Esophagus squamous epithelium (tissue), 5 donors: Measurements from ENCODE around the gene RBM34. TPM values are rescaled to one million over a fixed set of nuclear protein-coding genes. Genes with fewer than 3 reads are reported as not detected.
A peak's percentile ranks its signal among the peaks of the same experiment; 100 is the strongest.

ENCODE experiments used
- DNase-seq: peaks from one replicate; lab custom pipeline; 2025; lab: John Stamatoyannopoulos, UW
- H3K27ac ChIP-seq, 4 donors: fragments of 200-600 bp; sonication (generic); one replicate each; pipeline ENCODE4 v1.5.1; 2016 to 2019; ENCODE audit warnings: mild to moderate bottlenecking in 1 of 4
- H3K27me3 ChIP-seq, 4 donors: fragments of 200-600 bp; sonication (generic); 1 replicate in 3 of 4; 2 replicates in 1 of 4; pipeline versions ENCODE4 v1.5.1 to v1.6.0; 2017 to 2021; ENCODE audit warnings: antibody characterized with exemption in 1 of 4
- H3K36me3 ChIP-seq, 3 donors: fragments of 200-600 bp; sonication (generic); one replicate each; pipeline ENCODE4 v1.5.1; 2016 to 2019
- H3K4me1 ChIP-seq, 3 donors: fragments of 200-600 bp; sonication (generic); one replicate each; pipeline ENCODE4 v1.5.1; 2017 to 2019
- H3K4me3 ChIP-seq, 4 donors: fragments of 200-600 bp; sonication (generic); 1 replicate in 3 of 4; 2 replicates in 1 of 4; pipeline ENCODE4 v1.5.1; 2016 to 2019; ENCODE audit warnings: mild to moderate bottlenecking in 2 of 4, moderate library complexity in 1 of 4
- H3K9me3 ChIP-seq, 3 donors: fragments of 200-600 bp; sonication (generic); one replicate each; pipeline ENCODE4 v1.5.1; 2016 to 2019
- CTCF ChIP-seq, 6 experiments: fragments of 450-650 bp in 4 of 6; fragments of 200-600 bp in 2 of 6; sonication (generic) in 2 of 6; IDR thresholded peaks; one replicate each; pipeline ENCODE4 v1.5.1; 2016 to 2019; ENCODE audit warnings: antibody characterized with exemption in 6 of 6, mild to moderate bottlenecking in 4 of 6, moderate library complexity in 4 of 6
- POLR2A ChIP-seq, 4 donors: fragments of 450-650 bp; IDR thresholded peaks; one replicate each; pipeline ENCODE4 v1.6.1; 2017; ENCODE audit warnings: antibody characterized with exemption in 4 of 4, mild to moderate bottlenecking in 4 of 4, moderate library complexity in 3 of 4
- WGBS, 2 donors: methylation state at CpG; one replicate each; pipeline ENCODE4 v1.1.5; 2018; 5-methylcytosine and 5-hydroxymethylcytosine counted together
- intact Hi-C: fragments of 100-400 bp; cut with DNase I; formaldehyde crosslinking; loops from one replicate; pipeline ENCODE4 v1.15.0; 2022
- total RNA-seq, 4 donors: library from RNA; depleted of rRNA; stranded (reverse); fragments of >200 nt; gene quantifications; one replicate each; pipeline ENCODE4 v1.1.0, GENCODE V29; 2016
- donor health status: DM: yes; HTN: yes; CAD: no.

RBM34 gene, protein sequence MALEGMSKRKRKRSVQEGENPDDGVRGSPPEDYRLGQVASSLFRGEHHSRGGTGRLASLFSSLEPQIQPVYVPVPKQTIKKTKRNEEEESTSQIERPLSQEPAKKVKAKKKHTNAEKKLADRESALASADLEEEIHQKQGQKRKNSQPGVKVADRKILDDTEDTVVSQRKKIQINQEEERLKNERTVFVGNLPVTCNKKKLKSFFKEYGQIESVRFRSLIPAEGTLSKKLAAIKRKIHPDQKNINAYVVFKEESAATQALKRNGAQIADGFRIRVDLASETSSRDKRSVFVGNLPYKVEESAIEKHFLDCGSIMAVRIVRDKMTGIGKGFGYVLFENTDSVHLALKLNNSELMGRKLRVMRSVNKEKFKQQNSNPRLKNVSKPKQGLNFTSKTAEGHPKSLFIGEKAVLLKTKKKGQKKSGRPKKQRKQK
- total RNA-seq, result 10 to 100 TPM; 38.8 to 54.2 (median 40.5) TPM

DNA sequence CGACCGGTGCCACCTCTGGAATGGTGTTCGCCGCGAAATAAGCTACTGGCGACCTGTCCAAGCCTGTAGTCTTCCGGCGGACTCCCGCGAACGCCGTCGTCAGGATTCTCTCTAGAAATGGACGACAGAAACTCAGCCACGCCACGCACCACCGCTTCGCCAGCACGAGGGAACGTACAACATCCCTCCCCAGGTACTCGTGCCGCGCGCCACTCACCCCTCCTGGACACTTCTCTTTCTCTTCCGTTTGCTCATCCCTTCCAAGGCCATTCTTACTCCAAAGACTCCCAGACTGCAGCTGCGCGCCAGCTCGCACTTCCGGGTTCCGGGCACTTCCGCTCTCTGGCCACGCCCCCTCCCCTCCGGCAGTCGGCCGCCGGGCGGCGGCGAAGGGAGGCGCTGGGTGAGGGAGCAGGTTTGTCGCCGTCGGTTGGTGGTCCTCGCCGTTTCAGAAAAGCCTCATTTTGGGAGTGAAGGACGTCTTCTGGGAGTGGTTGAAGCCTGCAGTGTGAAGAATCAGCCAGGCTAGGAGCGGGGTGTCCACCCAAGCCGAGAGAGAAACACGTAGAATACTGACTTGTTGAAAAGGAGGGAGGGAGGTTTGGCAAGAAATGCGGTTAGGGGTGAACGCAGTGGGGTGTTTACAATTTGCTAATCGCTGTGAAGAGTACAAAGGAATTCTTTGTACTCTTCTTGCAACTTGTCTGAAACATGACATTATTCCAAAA lies at the start of gene RBM34:
TSS of gene RBM34 (minus strand) at position 294 of the 728 bp plus-strand sequence. CDS start at position 270, 24 bp downstream.
- TF ChIP-seq POLR2A (IDR thresholded peaks at IDR 0.05) (peak in 3 of 4 donors; percentile 95 to 99 (median 95)), CTCF (IDR thresholded peaks at IDR 0.05) (peak in 4 of 6 experiments; percentile 24 to 43 (median 34))
- peaks cover 8 to 51% (median 12%) of the 10 kb centered on the region in 3 donors for H3K4me1 ChIP-seq
- peak; percentile 46 for DNase-seq
- peak within 1 kb of the TSS; percentile 89 to 96 (median 92) for H3K27ac ChIP-seq
- intact Hi-C loops, result no loop called here
- H3K36me3 ChIP-seq, result peaks cover 0 to 34% (median 5%) of the 10 kb centered on the region in 3 donors
- H3K4me3 ChIP-seq, result peak within 1 kb of the TSS; percentile 69 to 93 (median 76)
- H3K9me3 ChIP-seq, result no peaks in the 10 kb centered on the region
- no peaks in the 10 kb centered on the region for H3K27me3 ChIP-seq
- 1% methylated on average over 36 to 40 of the region's 52 CpGs for WGBS, 2 donors

GRCh38 chr1:235207209-235207565 lies 46.1 kb upstream of the RBM34 start:
- no peak overlapping the region for H3K4me3 ChIP-seq
- WGBS, 2 donors, result 68 to 83% methylated on average over 2 of the region's 2 CpGs
- H3K9me3 ChIP-seq, result no peaks in the 10 kb centered on the region
- no peaks in the 10 kb centered on the region for H3K27me3 ChIP-seq
- intact Hi-C loops, result no loop called here
- H3K4me1 ChIP-seq, result no peaks in the 10 kb centered on the region
- H3K36me3 ChIP-seq, result peaks cover 0 to 71% (median 0%) of the 10 kb centered on the region in 3 donors
- no peak for DNase-seq
- no peak for TF ChIP-seq CTCF (IDR thresholded peaks at IDR 0.05)
- TF ChIP-seq POLR2A (IDR thresholded peaks at IDR 0.05), result no peak
- no peak overlapping the region for H3K27ac ChIP-seq

- no peak overlapping the region for H3K27ac ChIP-seq
- H3K36me3 ChIP-seq, result peaks cover 0 to 66% (median 0%) of the 10 kb centered on the region in 3 donors
- intact Hi-C loops, result no loop called here
- H3K27me3 ChIP-seq, result no peaks in the 10 kb centered on the region
- no peaks in the 10 kb centered on the region for H3K4me1 ChIP-seq
- DNase-seq, result no peak
- H3K4me3 ChIP-seq, result no peak overlapping the region
- no peaks in the 10 kb centered on the region for H3K9me3 ChIP-seq
- WGBS, 2 donors, result 87 to 91% methylated on average over 4 of the region's 4 CpGs
- TF ChIP-seq POLR2A (IDR thresholded peaks at IDR 0.05), result no peak
- no peak for TF ChIP-seq CTCF (IDR thresholded peaks at IDR 0.05)
Observed at GRCh38 chr1:235206533-235207208, 45.6 kb upstream of the RBM34 start.

DNA sequence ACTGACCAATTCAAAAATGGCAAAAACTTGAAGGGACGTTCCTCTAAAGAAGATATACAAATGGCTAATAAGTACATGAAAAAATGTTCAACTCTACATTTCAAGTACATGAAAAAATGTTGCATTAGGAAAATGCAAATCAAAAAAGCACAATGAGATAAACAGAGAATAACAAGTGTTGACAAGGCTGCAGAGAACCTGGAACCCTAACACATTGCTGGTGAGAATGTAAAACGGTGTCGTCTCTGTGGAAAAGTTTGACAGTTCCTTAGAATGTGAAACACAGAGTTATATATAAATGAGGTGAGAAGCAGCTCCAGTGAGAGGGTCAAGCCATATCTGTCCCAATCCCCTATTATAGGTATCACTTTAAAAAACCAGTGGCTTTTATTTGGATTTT lies 44.6 kb upstream of the RBM34 start:
- no peak for TF ChIP-seq POLR2A (IDR thresholded peaks at IDR 0.05)
- TF ChIP-seq CTCF (IDR thresholded peaks at IDR 0.05), result no peak
- no peak for DNase-seq
- no peaks in the 10 kb centered on the region for H3K27me3 ChIP-seq
- WGBS, 2 donors, result 96 to 99% methylated on average over 3 of the region's 3 CpGs
- H3K36me3 ChIP-seq, result peaks cover 0 to 66% (median 0%) of the 10 kb centered on the region in 3 donors
- no peak overlapping the region for H3K27ac ChIP-seq
- no peaks in the 10 kb centered on the region for H3K9me3 ChIP-seq
- H3K4me1 ChIP-seq, result no peaks in the 10 kb centered on the region
- H3K4me3 ChIP-seq, result no peak overlapping the region
- intact Hi-C loops, result no loop called here
